ENCODE results near the gene PRRG1. TPM values are rescaled to one million over a fixed set of nuclear protein-coding genes. Genes with fewer than 3 reads are reported as not detected.

Gene PRRG1
- total RNA-seq, 2 donors from 2014 or later, result 3.7 to 5.0 TPM

DNA sequence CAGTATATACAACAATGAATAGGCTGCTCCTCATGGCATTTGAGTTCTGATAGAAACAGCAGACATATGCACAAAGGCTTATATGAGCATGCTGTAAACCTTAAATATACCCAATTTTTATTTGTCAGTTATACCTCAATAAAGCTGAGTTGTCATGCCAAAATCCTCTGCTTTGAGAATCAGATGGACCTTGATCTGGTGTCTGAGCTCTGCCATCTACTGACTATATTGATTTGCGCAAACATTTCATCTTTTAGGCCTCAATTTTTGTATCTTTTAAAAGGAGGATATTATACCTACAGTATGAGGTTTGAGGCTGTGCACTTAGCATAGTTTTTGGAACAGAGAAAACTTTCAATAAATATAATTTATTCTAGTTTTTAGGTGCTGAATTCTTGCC, 85.2 kb downstream of the PRRG1 start:
- intact Hi-C loops (cut with DNase I), result no loop called here
- TF ChIP-seq POLR2A (IDR thresholded peaks at IDR 0.05), result no peak
- TF ChIP-seq, protein P1, sequence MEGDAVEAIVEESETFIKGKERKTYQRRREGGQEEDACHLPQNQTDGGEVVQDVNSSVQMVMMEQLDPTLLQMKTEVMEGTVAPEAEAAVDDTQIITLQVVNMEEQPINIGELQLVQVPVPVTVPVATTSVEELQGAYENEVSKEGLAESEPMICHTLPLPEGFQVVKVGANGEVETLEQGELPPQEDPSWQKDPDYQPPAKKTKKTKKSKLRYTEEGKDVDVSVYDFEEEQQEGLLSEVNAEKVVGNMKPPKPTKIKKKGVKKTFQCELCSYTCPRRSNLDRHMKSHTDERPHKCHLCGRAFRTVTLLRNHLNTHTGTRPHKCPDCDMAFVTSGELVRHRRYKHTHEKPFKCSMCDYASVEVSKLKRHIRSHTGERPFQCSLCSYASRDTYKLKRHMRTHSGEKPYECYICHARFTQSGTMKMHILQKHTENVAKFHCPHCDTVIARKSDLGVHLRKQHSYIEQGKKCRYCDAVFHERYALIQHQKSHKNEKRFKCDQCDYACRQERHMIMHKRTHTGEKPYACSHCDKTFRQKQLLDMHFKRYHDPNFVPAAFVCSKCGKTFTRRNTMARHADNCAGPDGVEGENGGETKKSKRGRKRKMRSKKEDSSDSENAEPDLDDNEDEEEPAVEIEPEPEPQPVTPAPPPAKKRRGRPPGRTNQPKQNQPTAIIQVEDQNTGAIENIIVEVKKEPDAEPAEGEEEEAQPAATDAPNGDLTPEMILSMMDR (IDR thresholded peaks at IDR 0.05), result no peak
- no peak for TF ChIP-seq POLR2AphosphoS5 (IDR thresholded peaks at IDR 0.05)
- 100% methylated on average over 1 of the region's 1 CpG for WGBS

DNA sequence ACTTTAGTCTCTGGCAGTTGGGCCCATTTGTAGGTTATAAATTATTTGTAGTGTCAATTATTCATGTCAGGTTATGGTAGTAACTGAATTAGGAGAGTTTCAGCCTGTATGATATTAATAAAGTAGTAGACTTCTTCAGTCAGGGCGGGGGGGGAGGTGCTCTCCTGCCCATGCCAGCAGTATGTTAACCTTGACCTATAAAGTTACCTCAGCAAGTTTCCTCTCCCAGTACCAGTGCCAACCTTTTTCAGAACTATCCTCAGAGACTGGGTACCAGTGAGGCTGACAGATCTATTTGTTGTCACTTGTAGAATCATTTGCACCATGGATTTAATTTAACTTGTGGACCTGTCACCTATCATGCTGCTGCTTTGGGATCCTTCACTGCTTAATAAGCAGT, 88.0 kb downstream of the PRRG1 start:
- intact Hi-C loops (cut with DNase I), result no loop called here
- H3K27ac ChIP-seq, result no peak overlapping the region
- no peak for DNase-seq (ENCODE audit: low spot score)
- no peaks in the 10 kb centered on the region for H3K36me3 ChIP-seq
- no peak for TF ChIP-seq POLR2AphosphoS5 (IDR thresholded peaks at IDR 0.05)
- TF ChIP-seq, protein P1 (IDR thresholded peaks at IDR 0.05), result no peak
- TF ChIP-seq POLR2A (IDR thresholded peaks at IDR 0.05), result no peak
- no peaks in the 10 kb centered on the region for H3K9me3 ChIP-seq
- no peaks in the 10 kb centered on the region for H3K4me1 ChIP-seq (replicated peaks)
- WGBS, result 88% methylated on average over 1 of the region's 1 CpG
- no peak overlapping the region for H3K4me3 ChIP-seq
- H3K27me3 ChIP-seq (replicated peaks; ENCODE audit: insufficient read depth), result no peaks in the 10 kb centered on the region

More for the DNA sequence above, 85.2 kb downstream of the PRRG1 start:
- no peaks in the 10 kb centered on the region for H3K36me3 ChIP-seq
- H3K4me1 ChIP-seq (replicated peaks), result no peaks in the 10 kb centered on the region
- no peaks in the 10 kb centered on the region for H3K9me3 ChIP-seq
- no peak overlapping the region for H3K4me3 ChIP-seq
- no peaks in the 10 kb centered on the region for H3K27me3 ChIP-seq (replicated peaks; ENCODE audit: insufficient read depth)
- DNase-seq (ENCODE audit: low spot score), result no peak
- H3K27ac ChIP-seq, result no peak overlapping the region

DNA sequence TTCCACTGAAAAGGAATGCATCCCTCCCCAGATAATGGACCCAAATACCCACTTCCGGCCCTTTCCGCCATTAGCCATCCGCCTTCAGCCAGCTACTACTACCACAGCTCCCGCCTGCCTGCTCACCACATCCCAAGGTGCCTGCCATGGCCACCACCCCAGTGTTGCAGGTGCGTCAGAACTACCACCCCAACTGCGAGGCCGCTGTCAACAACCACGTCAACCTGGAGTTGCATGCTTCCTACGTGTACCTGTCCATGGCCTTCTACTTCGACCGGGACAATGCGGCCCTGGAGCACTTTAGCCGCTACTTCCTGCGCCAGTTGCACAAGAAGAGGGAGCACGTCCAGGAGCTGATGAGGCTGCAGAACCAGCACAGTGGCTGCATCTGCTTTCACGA, 92.2 kb downstream of the PRRG1 start:
- no peak overlapping the region for H3K4me3 ChIP-seq
- no peaks in the 10 kb centered on the region for H3K36me3 ChIP-seq
- DNase-seq (ENCODE audit: low spot score), result no peak
- TF ChIP-seq POLR2AphosphoS5 (IDR thresholded peaks at IDR 0.05) (no peak), POLR2A (IDR thresholded peaks at IDR 0.05) (no peak)
- intact Hi-C loops (cut with DNase I), result no loop called here
- H3K9me3 ChIP-seq, result no peaks in the 10 kb centered on the region
- WGBS, result 94% methylated on average over 10 of the region's 16 CpGs
- H3K27ac ChIP-seq, result no peak overlapping the region
- no peaks in the 10 kb centered on the region for H3K27me3 ChIP-seq (replicated peaks; ENCODE audit: insufficient read depth)
- no peaks in the 10 kb centered on the region for H3K4me1 ChIP-seq (replicated peaks)

DNA sequence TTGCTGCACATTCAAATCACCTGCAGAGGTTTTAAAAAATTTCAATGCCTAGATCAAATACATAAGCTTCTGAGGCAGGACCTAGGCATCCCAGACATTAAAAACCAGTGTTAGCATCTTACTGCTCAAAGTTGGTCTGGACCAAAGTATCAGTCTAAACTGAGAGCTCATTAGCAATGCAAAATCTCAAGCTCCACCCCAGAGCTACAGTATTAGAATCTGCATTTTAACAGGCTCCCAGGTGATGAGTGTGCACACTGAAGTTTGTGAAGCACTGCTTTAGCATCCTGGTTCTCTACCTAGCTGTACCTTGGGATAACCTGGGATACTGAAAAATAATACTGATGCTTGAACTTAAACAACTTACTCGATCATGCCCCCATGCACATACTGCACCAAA, 96.0 kb downstream of the PRRG1 start:
- H3K27me3 ChIP-seq (replicated peaks; ENCODE audit: insufficient read depth), result no peaks in the 10 kb centered on the region
- 100% methylated on average over 1 of the region's 1 CpG for WGBS
- TF ChIP-seq, protein P1 (IDR thresholded peaks at IDR 0.05), result no peak
- TF ChIP-seq POLR2AphosphoS5 (IDR thresholded peaks at IDR 0.05), result no peak
- no peak for TF ChIP-seq POLR2A (IDR thresholded peaks at IDR 0.05)
- DNase-seq (ENCODE audit: low spot score), result no peak
- H3K27ac ChIP-seq, result no peak overlapping the region
- no peaks in the 10 kb centered on the region for H3K36me3 ChIP-seq
- no peaks in the 10 kb centered on the region for H3K9me3 ChIP-seq
- H3K4me1 ChIP-seq (replicated peaks), result no peaks in the 10 kb centered on the region
- H3K4me3 ChIP-seq, result no peak overlapping the region
- intact Hi-C loops (cut with DNase I), result no loop called here

DNA sequence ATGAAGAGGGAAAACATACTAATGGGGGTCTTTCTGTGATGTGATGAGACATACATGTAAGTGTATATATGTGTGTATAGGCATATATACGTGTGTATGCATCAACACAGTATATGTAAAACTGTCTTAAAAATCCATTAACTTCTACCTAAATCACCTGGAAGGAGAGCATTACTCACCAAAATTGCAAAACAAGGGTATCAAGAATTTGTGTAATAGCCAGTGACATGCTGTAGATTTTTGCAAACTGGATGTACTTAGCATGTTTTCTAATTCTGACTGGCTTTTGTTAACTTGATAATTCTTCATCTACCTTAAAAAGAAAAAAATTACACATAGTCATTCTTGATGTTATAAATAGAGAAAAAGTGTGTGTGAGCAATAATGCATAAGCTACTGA, 104.7 kb downstream of the PRRG1 start:
- Histone ChIP-seq H3K36me3 (no peaks in the 10 kb centered on the region), H3K4me1 (replicated peaks) (no peaks in the 10 kb centered on the region), H3K4me3 (no peak overlapping the region), H3K27me3 (replicated peaks; ENCODE audit: insufficient read depth) (no peaks in the 10 kb centered on the region), H3K27ac (no peak overlapping the region), H3K9me3 (no peaks in the 10 kb centered on the region)
- 80% methylated on average over 1 of the region's 1 CpG for WGBS
- TF ChIP-seq POLR2AphosphoS5 (IDR thresholded peaks at IDR 0.05), result no peak
- TF ChIP-seq, protein P1 (IDR thresholded peaks at IDR 0.05), result no peak
- TF ChIP-seq POLR2A (IDR thresholded peaks at IDR 0.05), result no peak
- intact Hi-C loops (cut with DNase I), result no loop called here
- DNase-seq (ENCODE audit: low spot score), result no peak

Measured in prostate gland (tissue), 2 donors.